ENCODE data around the gene MATCAP1. TPM values are rescaled to one million over a fixed set of nuclear protein-coding genes. Genes with fewer than 3 reads are reported as not detected.

MATCAP1 gene
- total RNA-seq, 2 donors from 2014 or later = 50.2 to 63.8 TPM

- Mint-ChIP-seq H3K36me3 (ENCODE audit: low read depth) (peaks cover 9% of the 10 kb centered on the region), H3K9me3 (no peaks in the 10 kb centered on the region), H3K4me1 (peaks cover 24% of the 10 kb centered on the region), H3K4me3 (peak overlapping the region; percentile 55), H3K27ac (peak overlapping the region; percentile 7), H3K27me3 (ENCODE audit: insufficient read depth) (peaks cover 76% of the 10 kb centered on the region)
- TF ChIP-seq, protein P1, sequence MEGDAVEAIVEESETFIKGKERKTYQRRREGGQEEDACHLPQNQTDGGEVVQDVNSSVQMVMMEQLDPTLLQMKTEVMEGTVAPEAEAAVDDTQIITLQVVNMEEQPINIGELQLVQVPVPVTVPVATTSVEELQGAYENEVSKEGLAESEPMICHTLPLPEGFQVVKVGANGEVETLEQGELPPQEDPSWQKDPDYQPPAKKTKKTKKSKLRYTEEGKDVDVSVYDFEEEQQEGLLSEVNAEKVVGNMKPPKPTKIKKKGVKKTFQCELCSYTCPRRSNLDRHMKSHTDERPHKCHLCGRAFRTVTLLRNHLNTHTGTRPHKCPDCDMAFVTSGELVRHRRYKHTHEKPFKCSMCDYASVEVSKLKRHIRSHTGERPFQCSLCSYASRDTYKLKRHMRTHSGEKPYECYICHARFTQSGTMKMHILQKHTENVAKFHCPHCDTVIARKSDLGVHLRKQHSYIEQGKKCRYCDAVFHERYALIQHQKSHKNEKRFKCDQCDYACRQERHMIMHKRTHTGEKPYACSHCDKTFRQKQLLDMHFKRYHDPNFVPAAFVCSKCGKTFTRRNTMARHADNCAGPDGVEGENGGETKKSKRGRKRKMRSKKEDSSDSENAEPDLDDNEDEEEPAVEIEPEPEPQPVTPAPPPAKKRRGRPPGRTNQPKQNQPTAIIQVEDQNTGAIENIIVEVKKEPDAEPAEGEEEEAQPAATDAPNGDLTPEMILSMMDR (conservative IDR thresholded peaks at IDR 0.05) = peak; percentile 34
- Histone ChIP-seq H3K27me3 (ENCODE audit: control insufficient read depth, insufficient read depth, low read length, poor library complexity, severe bottlenecking) (peaks cover 72% of the 10 kb centered on the region), H3K9ac (ENCODE audit: extremely low read depth, low read length, poor library complexity, severe bottlenecking) (no peak overlapping the region), H3K27ac (ENCODE audit: low read depth, low read length) (no peak overlapping the region), H3K9me3 (ENCODE audit: control insufficient read depth, low read length) (no peaks in the 10 kb centered on the region), H3K4me1 (ENCODE audit: control insufficient read depth, insufficient read depth, low read length) (no peaks in the 10 kb centered on the region), H3K36me3 (ENCODE audit: control insufficient read depth, insufficient read depth, low read length) (no peaks in the 10 kb centered on the region), H3K4me3 (ENCODE audit: low read length) (peak overlapping the region; percentile 76)
- DNase-seq = peak; percentile 91
- WGBS, 2 experiments (ENCODE audit: insufficient coverage in 1 of 2, insufficient read length in 1 of 2) = 5 to 7% methylated on average over 32 to 71 of the region's 71 CpGs
These were observed 9.7 kb downstream of the MATCAP1 start for GRCh38 chr16:67173808-67174705.

DNA sequence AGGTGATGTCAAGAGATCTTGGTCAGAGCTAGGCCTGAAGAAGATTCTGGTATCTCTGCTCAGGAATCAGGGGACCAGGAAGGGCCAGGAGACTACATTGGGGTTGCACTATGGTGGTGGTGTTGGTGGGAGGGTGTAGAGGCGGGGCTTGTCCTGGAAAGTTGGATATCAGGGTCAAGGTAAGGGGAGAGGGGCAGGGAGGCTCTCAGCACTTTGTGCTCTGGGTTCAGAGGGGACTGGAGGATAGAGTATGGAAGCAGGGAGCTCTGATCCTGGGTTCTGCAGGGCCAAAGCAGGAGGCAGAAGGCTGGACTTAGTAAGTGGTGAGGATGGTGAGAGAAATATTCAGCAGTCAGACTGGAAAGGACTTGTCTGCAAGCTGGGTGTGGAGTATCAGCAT lies 10.4 kb downstream of the MATCAP1 start:
- Mint-ChIP-seq H3K9me3 (no peaks in the 10 kb centered on the region), H3K27me3 (ENCODE audit: insufficient read depth) (peaks cover 83% of the 10 kb centered on the region), H3K27ac (no peak overlapping the region), H3K4me3 (peak overlapping the region; percentile 55), H3K4me1 (peaks cover 24% of the 10 kb centered on the region), H3K36me3 (ENCODE audit: low read depth) (peaks cover 9% of the 10 kb centered on the region)
- H3K27me3 ChIP-seq (ENCODE audit: control insufficient read depth, insufficient read depth, low read length, poor library complexity, severe bottlenecking) = peaks cover 75% of the 10 kb centered on the region
- no peak overlapping the region for H3K27ac ChIP-seq (ENCODE audit: low read depth, low read length)
- H3K4me1 ChIP-seq (ENCODE audit: control insufficient read depth, insufficient read depth, low read length) = no peaks in the 10 kb centered on the region
- no peak overlapping the region for H3K9ac ChIP-seq (ENCODE audit: extremely low read depth, low read length, poor library complexity, severe bottlenecking)
- WGBS, 2 experiments (ENCODE audit: insufficient coverage in 1 of 2, insufficient read length in 1 of 2) = 85 to 86% methylated on average over 1 of the region's 1 CpG
- peak; percentile 61 for DNase-seq
- peak overlapping the region; percentile 76 for H3K4me3 ChIP-seq (ENCODE audit: low read length)
- TF ChIP-seq, protein P1 (conservative IDR thresholded peaks at IDR 0.05) = no peak
- no peaks in the 10 kb centered on the region for H3K36me3 ChIP-seq (ENCODE audit: control insufficient read depth, insufficient read depth, low read length)
- H3K9me3 ChIP-seq (ENCODE audit: control insufficient read depth, low read length) = no peaks in the 10 kb centered on the region

DNA sequence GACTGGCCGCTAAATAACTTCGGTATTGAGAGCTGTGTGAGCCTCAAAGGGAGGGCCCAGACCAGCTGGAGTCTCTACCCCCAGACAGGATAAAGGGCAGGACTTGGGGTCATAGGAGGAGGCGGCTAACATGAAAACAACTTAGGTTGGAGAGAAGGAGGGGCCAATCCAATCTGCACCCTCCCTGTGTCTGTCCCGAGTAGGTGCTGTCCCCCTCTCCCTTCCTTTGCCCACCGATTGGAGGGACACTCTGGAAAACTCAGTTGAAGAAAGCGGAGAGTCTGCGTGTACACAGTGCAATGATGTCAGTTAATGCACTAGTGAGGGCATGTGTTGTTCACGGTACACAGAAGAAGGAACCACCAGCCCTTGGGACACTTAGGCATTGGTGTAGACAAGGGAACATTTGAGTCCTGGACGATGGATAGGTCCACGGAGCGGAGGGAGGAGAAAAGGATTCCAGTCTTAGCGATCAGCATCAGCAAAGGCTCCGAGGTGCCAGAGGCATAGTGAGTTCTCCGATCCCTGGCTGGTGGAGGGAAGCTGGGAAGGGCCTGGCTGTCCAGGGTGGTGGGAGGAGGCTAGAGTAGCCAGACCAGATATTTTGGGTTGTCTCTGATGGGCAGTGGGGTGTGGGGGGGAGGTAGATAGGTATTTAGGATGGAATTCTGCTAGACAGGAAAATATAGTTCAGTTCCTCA lies 12.7 kb downstream of the MATCAP1 start:
- peaks cover 21% of the 10 kb centered on the region for H3K4me1 Mint-ChIP-seq
- H3K27me3 ChIP-seq (ENCODE audit: control insufficient read depth, insufficient read depth, low read length, poor library complexity, severe bottlenecking) = peaks cover 83% of the 10 kb centered on the region
- H3K36me3 Mint-ChIP-seq (ENCODE audit: low read depth) = peaks cover 5% of the 10 kb centered on the region

More for the DNA sequence above, 12.7 kb downstream of the MATCAP1 start:
- no peaks in the 10 kb centered on the region for H3K4me1 ChIP-seq (ENCODE audit: control insufficient read depth, insufficient read depth, low read length)
- Mint-ChIP-seq H3K27me3 (ENCODE audit: insufficient read depth) (peaks cover 90% of the 10 kb centered on the region), H3K9me3 (no peaks in the 10 kb centered on the region), H3K27ac (peak overlapping the region; percentile 27), H3K4me3 (peak overlapping the region; percentile 63)
- H3K9ac ChIP-seq (ENCODE audit: extremely low read depth, low read length, poor library complexity, severe bottlenecking) = no peak overlapping the region
- H3K4me3 ChIP-seq (ENCODE audit: low read length) = peak overlapping the region; percentile 76
- H3K36me3 ChIP-seq (ENCODE audit: control insufficient read depth, insufficient read depth, low read length) = no peaks in the 10 kb centered on the region
- no peak overlapping the region for H3K27ac ChIP-seq (ENCODE audit: low read depth, low read length)
- no peaks in the 10 kb centered on the region for H3K9me3 ChIP-seq (ENCODE audit: control insufficient read depth, low read length)
- peak; percentile 65 for DNase-seq
- TF ChIP-seq, protein P1 (conservative IDR thresholded peaks at IDR 0.05) = no peak
- WGBS, 2 experiments (ENCODE audit: insufficient coverage in 1 of 2, insufficient read length in 1 of 2) = 49 to 56% methylated on average over 12 to 14 of the region's 14 CpGs

All from endodermal cell (in vitro differentiated cells).